HG03045 (cell line): ENCODE results near the gene ABHD13.
"Not testable (repeated sequence)": the region's sequence is repeated elsewhere in the genome, so short reads cannot be mapped to it uniquely, and the experiment has no call there.

Experiments used
- ATAC-seq: cut with Tn5 transposase; IDR thresholded peaks from one replicate; pipeline ENCODE4 v1.9.1; 2021; ENCODE audit warnings: mild to moderate bottlenecking, moderate library complexity; ENCODE audit not compliant: unreplicated experiment

ABHD13 gene

DNA sequence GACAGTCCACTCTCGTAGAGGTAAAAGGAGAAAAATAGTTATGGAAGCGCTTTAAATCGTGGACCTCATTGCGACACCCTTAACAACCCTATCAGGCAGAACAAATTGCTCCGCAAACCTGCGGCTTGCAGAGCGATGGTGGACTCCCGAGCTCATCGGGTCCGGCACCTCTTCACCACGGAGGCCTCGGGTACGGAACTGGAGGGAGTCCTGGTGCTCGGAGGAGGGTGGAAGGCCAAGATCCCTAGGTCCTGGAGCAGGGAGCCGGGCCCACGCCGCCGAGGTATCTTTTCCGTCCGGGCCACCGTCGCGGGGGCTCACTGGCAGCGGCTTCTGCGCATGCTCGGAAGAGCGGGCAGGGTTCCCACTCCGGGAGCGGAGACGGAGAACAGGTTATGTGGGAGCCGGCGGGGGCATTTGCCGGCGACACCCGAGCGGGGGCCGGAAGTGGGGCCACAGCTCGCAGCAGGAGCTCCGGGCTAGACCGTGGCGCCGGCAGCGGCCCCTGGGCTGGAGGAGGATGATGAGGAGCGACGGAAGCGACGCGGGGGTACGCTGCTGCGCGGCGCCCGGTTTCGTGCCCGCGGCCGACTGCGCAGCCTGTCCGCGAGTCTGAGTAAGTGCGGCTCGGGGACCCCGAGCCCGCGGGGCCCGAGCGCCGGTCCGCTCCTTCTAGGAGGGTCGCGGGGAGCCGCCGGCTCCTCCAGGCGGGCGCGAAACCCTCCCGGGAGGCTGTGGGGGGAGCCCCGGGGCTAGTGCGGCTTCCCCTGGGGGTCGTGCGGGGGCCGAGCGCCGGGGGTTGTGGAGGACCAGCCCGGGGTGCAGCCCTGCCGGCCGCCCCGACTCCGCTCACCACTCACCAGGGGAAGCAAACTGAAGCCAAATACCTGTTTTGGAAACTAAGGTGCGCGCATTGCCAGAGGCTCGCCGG is at the start of gene ABHD13:
Gene ABHD13 (plus strand): TSS at position 349 of the 931 bp plus-strand sequence. CDS start 10,827 bp downstream, outside the sequence.
- peak; percentile 84 for ATAC-seq

DNA sequence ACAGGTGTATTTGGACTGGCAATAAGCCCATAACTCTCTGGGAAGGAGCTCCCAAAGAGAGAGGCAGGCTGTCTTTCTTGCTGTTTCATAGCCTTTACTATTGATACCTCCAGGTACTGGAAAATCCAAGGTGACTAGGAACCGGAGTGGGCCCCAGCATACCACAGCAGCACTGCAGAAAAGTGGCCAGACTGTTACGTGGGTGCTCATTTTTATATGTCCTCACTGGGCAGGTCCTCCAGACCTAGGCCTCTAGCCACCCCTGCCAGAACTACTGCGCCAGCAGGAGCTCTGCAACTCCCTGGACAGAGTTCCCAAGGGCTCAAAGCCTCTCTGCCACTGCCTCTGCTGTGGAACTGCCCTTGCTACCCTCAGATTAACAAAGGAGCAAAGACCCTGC is 49.3 kb upstream of the ABHD13 start:
- ATAC-seq, result no peak

DNA sequence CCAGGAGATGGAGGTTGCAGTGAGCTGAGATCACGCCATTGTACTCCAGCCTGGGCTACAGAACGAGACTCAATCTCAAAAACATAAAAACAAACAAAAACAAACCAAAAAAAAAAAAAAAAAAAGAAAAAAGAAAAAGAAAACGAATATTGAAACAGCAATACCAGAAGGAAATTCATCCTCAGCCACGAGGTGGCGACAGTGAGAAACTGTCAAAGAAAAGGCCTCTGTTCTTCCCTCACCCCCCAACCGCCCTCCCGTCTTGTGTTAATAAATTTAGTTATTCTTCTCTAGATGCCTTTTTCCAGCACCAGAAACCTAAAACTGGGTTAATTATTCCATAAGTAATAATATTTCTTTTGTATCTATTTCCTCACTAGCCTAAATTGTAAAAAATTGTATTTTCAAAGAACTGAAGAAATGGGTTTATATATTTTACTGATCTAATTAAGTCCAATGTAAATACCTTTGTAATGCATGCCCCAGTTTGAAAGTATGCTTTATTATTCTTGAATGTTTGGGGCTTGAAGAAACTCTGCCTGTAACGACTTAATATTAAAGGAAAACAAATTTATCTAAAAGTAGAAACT is 41.4 kb upstream of the ABHD13 start:
- no peak for ATAC-seq

- ATAC-seq, result no peak
Measured at GRCh38 chr13:108178078-108178477, 40.1 kb upstream of the ABHD13 start.

- no peak for ATAC-seq
Measured at GRCh38 chr13:108182652-108183051, 35.5 kb upstream of the ABHD13 start.

DNA sequence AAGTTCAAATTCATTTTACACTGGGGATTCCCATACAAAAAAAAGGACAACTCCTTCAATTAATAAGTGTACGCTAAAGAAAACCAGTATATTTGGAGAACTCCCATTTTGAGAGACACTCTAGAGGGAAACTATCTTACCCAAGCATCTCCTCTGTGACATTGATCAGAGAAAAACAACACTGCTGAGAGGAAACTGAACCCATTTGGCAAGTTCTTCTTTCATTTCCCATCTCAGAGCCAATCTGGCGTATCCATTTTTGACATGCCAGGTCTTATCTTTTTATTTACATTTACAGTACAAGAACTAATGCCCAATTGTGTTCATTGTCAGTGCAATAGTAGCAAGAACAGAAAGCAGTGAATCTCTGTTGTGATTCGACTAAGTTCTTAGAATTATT is 33.0 kb upstream of the ABHD13 start:
- no peak for ATAC-seq

- ATAC-seq, result no peak
Measured at GRCh38 chr13:108188260-108188659, 29.9 kb upstream of the ABHD13 start.

DNA sequence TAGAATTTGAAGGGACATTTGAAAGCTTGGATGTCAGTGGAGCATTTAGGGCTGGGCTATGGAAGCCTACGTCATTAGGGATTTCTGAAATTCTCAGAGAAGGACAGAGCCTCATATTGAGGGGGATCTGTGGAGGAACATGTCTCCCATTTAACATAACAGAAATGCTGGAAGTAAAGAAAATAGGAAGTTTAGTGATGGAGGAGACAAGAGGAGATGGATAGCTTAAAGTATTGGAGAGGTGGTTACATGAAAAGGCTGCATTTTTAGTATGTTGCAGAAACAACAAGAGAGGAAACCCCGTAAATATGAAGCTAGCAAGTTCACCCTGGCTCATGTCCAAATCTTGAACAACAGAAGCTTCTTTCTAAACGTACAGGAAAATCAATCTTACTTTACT is 27.3 kb upstream of the ABHD13 start:
- ATAC-seq, result no peak

DNA sequence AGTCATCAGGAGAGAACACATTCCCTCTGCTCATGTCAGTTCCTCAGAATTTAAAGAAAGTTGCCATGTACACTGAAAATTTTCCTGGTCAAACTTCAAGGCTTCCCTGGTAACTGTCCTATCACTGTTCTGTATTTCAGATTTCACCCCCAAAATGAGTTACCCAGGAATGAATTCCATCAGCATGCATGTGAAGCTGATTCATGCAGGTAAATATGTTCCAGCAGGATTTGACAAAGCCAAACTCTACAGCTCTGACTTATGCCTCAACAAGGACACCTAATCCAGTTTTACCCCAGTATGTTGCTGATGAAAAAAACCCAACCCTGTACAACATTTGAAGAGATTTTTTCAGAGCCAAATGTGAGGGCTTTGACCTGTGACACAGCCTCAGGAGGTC is 24.4 kb upstream of the ABHD13 start:
- no peak for ATAC-seq

DNA sequence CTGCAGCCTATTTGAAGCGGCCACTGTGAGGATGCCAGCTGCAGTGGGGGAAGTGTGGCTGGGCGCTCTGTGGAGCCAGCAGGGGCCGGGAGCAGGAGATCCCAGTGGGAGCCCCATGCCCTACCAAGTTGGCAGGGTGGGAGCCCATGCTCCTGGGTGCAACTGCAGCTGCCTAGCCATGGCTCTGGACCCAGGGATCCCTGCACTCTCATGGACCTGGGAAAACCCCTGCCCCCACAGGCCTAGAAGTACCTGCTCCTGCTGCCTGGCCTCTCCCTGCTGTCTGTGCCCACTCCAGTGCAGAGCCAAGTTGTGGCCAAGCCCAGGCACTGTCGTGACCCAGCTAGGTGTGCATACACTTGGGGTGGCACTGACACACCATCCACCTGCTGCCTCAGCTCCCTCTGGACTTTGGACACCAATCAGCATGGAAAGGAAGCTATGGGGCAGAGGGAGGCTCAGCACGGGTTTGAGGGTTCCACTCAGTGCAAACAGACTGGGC is 23.7 kb upstream of the ABHD13 start:
- ATAC-seq, result no peak

DNA sequence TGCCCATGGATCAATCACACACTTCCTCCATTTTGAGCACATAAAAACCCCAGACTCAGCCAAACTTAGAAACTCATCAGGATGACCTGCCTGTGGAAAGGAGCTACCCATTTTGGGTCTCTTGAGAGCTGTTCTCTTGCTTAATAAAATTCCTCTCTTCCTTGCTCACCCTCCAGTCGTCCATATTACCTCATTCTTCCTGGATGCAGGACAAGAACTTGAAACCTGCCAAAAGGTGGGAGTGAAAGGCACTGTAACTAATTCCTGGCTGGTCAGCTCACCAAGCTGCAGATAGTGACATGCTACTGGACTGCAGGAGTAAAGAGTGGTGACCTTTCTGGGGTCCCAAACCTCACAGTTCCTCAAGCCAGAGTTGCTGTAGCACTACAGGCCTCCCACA is 23.0 kb upstream of the ABHD13 start:
- no peak for ATAC-seq

GRCh38 chr13:108195861-108196260 is 22.3 kb upstream of the ABHD13 start:
- ATAC-seq, result no peak

- no peak for ATAC-seq
Measured at GRCh38 chr13:108200781-108201398, 17.3 kb upstream of the ABHD13 start.

- no peak for ATAC-seq
Measured at GRCh38 chr13:108210551-108210950, 7.6 kb upstream of the ABHD13 start.

DNA sequence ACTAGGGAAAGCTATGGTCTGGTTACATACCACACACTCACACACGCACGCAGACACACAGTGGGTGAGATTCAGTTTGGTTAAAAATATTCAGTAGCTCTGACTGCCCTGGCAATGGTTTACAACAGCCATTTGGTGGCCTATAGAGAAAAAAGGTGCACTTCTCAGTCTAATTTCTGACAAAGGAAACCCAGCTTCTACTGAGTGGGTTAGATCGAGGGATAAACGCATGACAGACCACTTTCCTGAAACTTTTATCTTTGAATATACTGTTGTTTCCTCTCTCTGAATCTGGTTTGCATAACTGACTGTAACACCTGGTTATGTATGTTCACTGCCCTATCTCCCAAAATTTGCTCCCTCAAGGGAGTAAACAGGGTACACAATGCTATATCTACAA is 5.3 kb upstream of the ABHD13 start:
- peak; percentile 31 for ATAC-seq

- ATAC-seq, result no peak
Measured at GRCh38 chr13:108213946-108214345, 4.2 kb upstream of the ABHD13 start.

- ATAC-seq, result no peak
Measured at GRCh38 chr13:108214441-108215271, 3.5 kb upstream of the ABHD13 start.

GRCh38 chr13:108215436-108215835 is 2.8 kb upstream of the ABHD13 start, which contains the start of gene LIG4:
Gene LIG4 (minus strand): TSS chr13:108215536. CDS start chr13:108211268, 4,268 bp downstream.
- ATAC-seq, result peak; percentile 75

- not testable (repeated sequence) for ATAC-seq
Measured at GRCh38 chr13:108217307-108218043, 717 bp upstream of the ABHD13 start.

GRCh38 chr13:108220041-108220440 is 1.8 kb downstream of the ABHD13 start:
- ATAC-seq, result no peak
